DND-41 (cell line): ENCODE data around the gene CYTH3.

Experiments
- ATAC-seq: fragments of 200-7000 bp; cut with Tn5 transposase; 3 replicates; pipeline ENCODE4 v1.9.1; 2021; ENCODE audit warnings: low read depth; ENCODE audit not compliant: insufficient read depth
- DNase-seq: peaks from one replicate; pipeline ENCODE4 v3.0.0-alpha.2; 2020
- H2AFZ ChIP-seq: 2 replicates; pipeline ENCODE4 v1.6.0; 2012; ENCODE audit warnings: low read depth, low read length
- H3K27ac ChIP-seq: 2 replicates; pipeline ENCODE4 v1.5.1; 2012; ENCODE audit warnings: low read length, inconsistent platforms
- H3K27me3 ChIP-seq: fragments of 200-600 bp; sonication (generic); 2 replicates; pipeline ENCODE4 v1.6.0; 2012; ENCODE audit warnings: low read length, mild to moderate bottlenecking, inconsistent platforms; ENCODE audit not compliant: insufficient read depth, poor library complexity
- H3K36me3 ChIP-seq: 2 replicates; pipeline ENCODE4 v1.5.1; 2012; ENCODE audit warnings: low read length, inconsistent platforms; ENCODE audit not compliant: insufficient read depth
- H3K4me1 ChIP-seq: 2 replicates; pipeline ENCODE4 v1.5.1; 2012; ENCODE audit warnings: mild to moderate bottlenecking, low read length; ENCODE audit not compliant: insufficient read depth
- H3K4me2 ChIP-seq: 2 replicates; pipeline ENCODE4 v1.6.0; 2012; ENCODE audit warnings: mild to moderate bottlenecking, moderate library complexity, low read length, inconsistent platforms; ENCODE audit not compliant: insufficient read depth
- H3K4me3 ChIP-seq, 2 experiments: fragments of 200-600 bp in 1 of 2; shearing (Covaris generic) in 1 of 2; 2 replicates each; pipeline ENCODE4 v1.5.1; 2012 to 2016; ENCODE audit warnings: inconsistent platforms in 2 of 2, low read length in 2 of 2, mild to moderate bottlenecking in 2 of 2, low read depth in 1 of 2, moderate library complexity in 1 of 2
- H3K79me2 ChIP-seq: 2 replicates; pipeline ENCODE4 v1.6.0; 2012; ENCODE audit warnings: low read length, inconsistent platforms; ENCODE audit not compliant: insufficient read depth
- H3K9ac ChIP-seq: 2 replicates; pipeline ENCODE4 v1.6.0; 2012; ENCODE audit warnings: low read depth, mild to moderate bottlenecking, inconsistent platforms, low read length, moderate library complexity
- H3K9me3 ChIP-seq: 2 replicates; pipeline ENCODE4 v1.5.1; 2012; ENCODE audit warnings: low read length, moderate library complexity, mild to moderate bottlenecking, inconsistent platforms; ENCODE audit not compliant: insufficient read depth, severe bottlenecking
- H4K20me1 ChIP-seq: 2 replicates; pipeline ENCODE4 v1.6.0; 2012; ENCODE audit warnings: low read length; ENCODE audit not compliant: insufficient read depth
- CTCF ChIP-seq: IDR thresholded peaks from 2 replicates; pipeline ENCODE4 v1.5.1; 2012; ENCODE audit warnings: borderline replicate concordance, low read length, moderate library complexity, mild to moderate bottlenecking; ENCODE audit not compliant: poor library complexity, severe bottlenecking; ENCODE audit errors: extremely low read depth
- EZH2 ChIP-seq: IDR thresholded peaks from 3 replicates; pipeline ENCODE4 v1.6.1; 2012; ENCODE audit warnings: borderline replicate concordance, low read depth, mild to moderate bottlenecking, moderate library complexity, low read length, inconsistent platforms; ENCODE audit not compliant: severe bottlenecking

The CYTH3 gene

GRCh38 chr7:6279341-6279740, 6.9 kb upstream of the CYTH3 start:
- no peaks in the 10 kb centered on the region for H3K27me3 ChIP-seq
- no peak for TF ChIP-seq EZH2
- no peak for TF ChIP-seq CTCF
- no peaks in the 10 kb centered on the region for H3K4me1 ChIP-seq
- no peak overlapping the region for H2AFZ ChIP-seq
- ATAC-seq (no peak), DNase-seq (no peak)
- H3K9ac ChIP-seq, result no peak overlapping the region
- no peaks in the 10 kb centered on the region for H3K36me3 ChIP-seq
- no peak overlapping the region for H3K4me3 ChIP-seq
- H3K27ac ChIP-seq, result no peak overlapping the region
- no peaks in the 10 kb centered on the region for H3K9me3 ChIP-seq
- H4K20me1 ChIP-seq, result no peaks in the 10 kb centered on the region
- H3K4me2 ChIP-seq, result no peak overlapping the region
- no peaks in the 10 kb centered on the region for H3K79me2 ChIP-seq

- H3K4me3 ChIP-seq, result no peak overlapping the region
- no peaks in the 10 kb centered on the region for H4K20me1 ChIP-seq
- H3K9ac ChIP-seq, result no peak overlapping the region
- H2AFZ ChIP-seq, result no peak overlapping the region
- H3K4me2 ChIP-seq, result no peak overlapping the region
- no peak for ATAC-seq
- no peak for DNase-seq
- H3K36me3 ChIP-seq, result no peaks in the 10 kb centered on the region
- TF ChIP-seq EZH2 (no peak), CTCF (no peak)
- no peaks in the 10 kb centered on the region for H3K9me3 ChIP-seq
- no peak overlapping the region for H3K27ac ChIP-seq
- no peaks in the 10 kb centered on the region for H3K27me3 ChIP-seq
- no peaks in the 10 kb centered on the region for H3K4me1 ChIP-seq
- no peaks in the 10 kb centered on the region for H3K79me2 ChIP-seq
Measured at GRCh38 chr7:6278749-6279310, 6.4 kb upstream of the CYTH3 start.

GRCh38 chr7:6277476-6277875, 5.1 kb upstream of the CYTH3 start:
- Histone ChIP-seq H3K27ac (no peak overlapping the region), H4K20me1 (no peaks in the 10 kb centered on the region), H3K9me3 (no peaks in the 10 kb centered on the region), H3K4me3 (no peak overlapping the region), H3K4me2 (no peak overlapping the region), H3K9ac (no peak overlapping the region), H3K4me1 (peaks cover 8% of the 10 kb centered on the region), H2AFZ (no peak overlapping the region), H3K36me3 (no peaks in the 10 kb centered on the region), H3K27me3 (no peaks in the 10 kb centered on the region), H3K79me2 (no peaks in the 10 kb centered on the region)
- TF ChIP-seq EZH2 (no peak), CTCF (no peak)
- no peak for DNase-seq
- no peak for ATAC-seq
